CD4-positive, CD25-positive, alpha-beta regulatory T cell (primary cell): Measurements from ENCODE around the gene ESR2. TPM values are rescaled to one million over a fixed set of nuclear protein-coding genes. Genes with fewer than 3 reads are reported as not detected.
"Not testable (repeated sequence)": the region's sequence is repeated elsewhere in the genome, so short reads cannot be mapped to it uniquely, and the experiment has no call there.

Experiments
- ATAC-seq, 2 donors: fragments of 150-1000 bp; cut with Tn5 transposase; one replicate each; pipeline ENCODE4 v1.10.0; 2021; ENCODE audit warnings: low read depth in 2 of 2, moderate number of reproducible peaks in 2 of 2, moderate library complexity in 1 of 2
- DNase-seq, 3 donors: peaks; one replicate each; pipeline versions ENCODE4 v3.0.0 to v3.0.0-alpha.2; 2012 to 2022; ENCODE audit warnings: mixed read lengths in 1 of 3
- H3K27ac ChIP-seq: one replicate; pipeline ENCODE4 v1.7.0; 2013; ENCODE audit warnings: mild to moderate bottlenecking, low read length; ENCODE audit not compliant: insufficient read depth, poor library complexity, severe bottlenecking
- H3K27me3 ChIP-seq: one replicate; pipeline ENCODE4 v1.7.0; 2013; ENCODE audit warnings: low read length; ENCODE audit not compliant: control insufficient read depth, insufficient read depth
- H3K36me3 ChIP-seq: one replicate; pipeline ENCODE4 v1.7.0; 2013; ENCODE audit warnings: mild to moderate bottlenecking, low read length, moderate library complexity; ENCODE audit not compliant: control insufficient read depth, insufficient read depth
- H3K4me1 ChIP-seq: 2 replicates; pipeline ENCODE4 v1.7.0; 2013; ENCODE audit warnings: mild to moderate bottlenecking, low read length; ENCODE audit not compliant: insufficient read depth, control insufficient read depth, poor library complexity, severe bottlenecking
- H3K4me3 ChIP-seq: one replicate; pipeline ENCODE4 v1.7.0; 2013; ENCODE audit warnings: low read depth, mild to moderate bottlenecking, low read length, moderate library complexity
- H3K9me3 ChIP-seq, 2 experiments: 1 replicate in 1 of 2; 2 replicates in 1 of 2; pipeline ENCODE4 v1.7.0; 2013; ENCODE audit warnings: low read length in 2 of 2, mild to moderate bottlenecking in 1 of 2, moderate library complexity in 1 of 2; ENCODE audit not compliant: control insufficient read depth in 2 of 2
- H3K27ac Mint-ChIP-seq, 3 donors: one replicate each; pipeline ENCODE4 v1.8.0; 2020 to 2022; ENCODE audit warnings: mild to moderate bottlenecking in 3 of 3, mixed read lengths in 3 of 3, moderate library complexity in 2 of 3
- H3K27me3 Mint-ChIP-seq: one replicate; pipeline ENCODE4 v1.8.0; 2022; ENCODE audit warnings: mild to moderate bottlenecking, mixed read lengths
- H3K36me3 Mint-ChIP-seq: one replicate; pipeline ENCODE4 v1.8.0; 2020; ENCODE audit warnings: mixed read lengths
- H3K4me1 Mint-ChIP-seq, 4 donors: one replicate each; pipeline ENCODE4 v1.8.0; 2020 to 2022; ENCODE audit warnings: mixed read lengths in 4 of 4, mild to moderate bottlenecking in 1 of 4
- H3K4me3 Mint-ChIP-seq, 4 donors: one replicate each; pipeline ENCODE4 v1.8.0; 2020 to 2022; ENCODE audit warnings: mild to moderate bottlenecking in 4 of 4, mixed read lengths in 4 of 4, moderate library complexity in 3 of 4
- H3K9me3 Mint-ChIP-seq, 7 donors: one replicate each; pipeline ENCODE4 v1.8.0; 2020 to 2022; ENCODE audit warnings: mixed read lengths in 7 of 7, mild to moderate bottlenecking in 3 of 7, moderate library complexity in 2 of 7
- polyA plus RNA-seq, 4 donors: library from polyadenylated mRNA; unstranded; fragments of 300-500 nt; fragmentation: Illumina TruSeq; gene quantifications; one replicate each; pipeline ENCODE4 v1.2.3, GENCODE V29; 2021
- total RNA-seq: library from RNA; stranded (reverse); gene quantifications from one replicate; pipeline ENCODE4 v1.2.3, GENCODE V29; 2022

ESR2 gene
- total and polyA plus RNA-seq, 5 donors from 2014 or later: 0.14 to 0.40 (median 0.18) TPM; not detected in 1

- Histone ChIP-seq H3K27me3 (no peaks in the 10 kb centered on the region), H3K27ac (no peak overlapping the region), H3K9me3 (no peaks in the 10 kb centered on the region), H3K4me1 (no peaks in the 10 kb centered on the region), H3K4me3 (no peak overlapping the region), H3K36me3 (peaks cover 82% of the 10 kb centered on the region)
- no peak overlapping the region for H3K27ac Mint-ChIP-seq
- H3K4me3 Mint-ChIP-seq: no peak overlapping the region
- ATAC-seq (no peak), DNase-seq (no peak)
- H3K36me3 Mint-ChIP-seq: peaks cover 54% of the 10 kb centered on the region
- no peaks in the 10 kb centered on the region for H3K27me3 Mint-ChIP-seq
- no peaks in the 10 kb centered on the region for H3K9me3 Mint-ChIP-seq
- H3K4me1 Mint-ChIP-seq: no peaks in the 10 kb centered on the region
These were observed 170.8 kb downstream of the ESR2 start for GRCh38 chr14:64123241-64123822.

- H3K4me3 Mint-ChIP-seq: no peak overlapping the region
- no peaks in the 10 kb centered on the region for H3K9me3 Mint-ChIP-seq
- Histone ChIP-seq H3K27ac (no peak overlapping the region), H3K4me3 (no peak overlapping the region), H3K36me3 (peaks cover 78% of the 10 kb centered on the region), H3K27me3 (no peaks in the 10 kb centered on the region), H3K4me1 (no peaks in the 10 kb centered on the region), H3K9me3 (no peaks in the 10 kb centered on the region)
- H3K27ac Mint-ChIP-seq: peak overlapping the region in 1 of 3 donors; percentile 77
- peaks cover 52% of the 10 kb centered on the region for H3K36me3 Mint-ChIP-seq
- DNase-seq (no peak), ATAC-seq (no peak)
- peaks cover 0 to 2% (median 0%) of the 10 kb centered on the region in 4 donors for H3K4me1 Mint-ChIP-seq
- no peaks in the 10 kb centered on the region for H3K27me3 Mint-ChIP-seq
These were observed 174.2 kb downstream of the ESR2 start for GRCh38 chr14:64119980-64120379.

GRCh38 chr14:64119500-64119899 lies 174.7 kb downstream of the ESR2 start:
- Mint-ChIP-seq H3K36me3 (peaks cover 52% of the 10 kb centered on the region), H3K27me3 (no peaks in the 10 kb centered on the region), H3K9me3 (no peaks in the 10 kb centered on the region), H3K27ac (peak overlapping the region in 1 of 3 donors; percentile 27), H3K4me3 (no peak overlapping the region), H3K4me1 (peaks cover 0 to 2% (median 0%) of the 10 kb centered on the region in 4 donors)
- DNase-seq (no peak), ATAC-seq (no peak)
- H3K4me1 ChIP-seq: no peaks in the 10 kb centered on the region
- H3K36me3 ChIP-seq: peaks cover 79% of the 10 kb centered on the region
- H3K27ac ChIP-seq: no peak overlapping the region
- H3K4me3 ChIP-seq: no peak overlapping the region
- no peaks in the 10 kb centered on the region for H3K27me3 ChIP-seq
- no peaks in the 10 kb centered on the region for H3K9me3 ChIP-seq

GRCh38 chr14:64118892-64119291 lies 175.3 kb downstream of the ESR2 start:
- Histone ChIP-seq H3K27ac (no peak overlapping the region), H3K4me1 (no peaks in the 10 kb centered on the region), H3K4me3 (no peak overlapping the region), H3K27me3 (no peaks in the 10 kb centered on the region), H3K36me3 (peaks cover 80% of the 10 kb centered on the region), H3K9me3 (no peaks in the 10 kb centered on the region)
- Mint-ChIP-seq H3K27ac (peak overlapping the region in 1 of 3 donors; percentile 27), H3K36me3 (peaks cover 56% of the 10 kb centered on the region), H3K4me1 (peaks cover 0 to 2% (median 0%) of the 10 kb centered on the region in 4 donors), H3K4me3 (no peak overlapping the region), H3K27me3 (no peaks in the 10 kb centered on the region), H3K9me3 (no peaks in the 10 kb centered on the region)
- DNase-seq (no peak), ATAC-seq (no peak)

- not testable (repeated sequence) for H3K4me1 Mint-ChIP-seq, H3K4me1 ChIP-seq, DNase-seq, ATAC-seq, H3K27ac Mint-ChIP-seq, H3K9me3 ChIP-seq, H3K27ac ChIP-seq, H3K27me3 ChIP-seq, H3K4me3 ChIP-seq, H3K4me3 Mint-ChIP-seq, H3K9me3 Mint-ChIP-seq, H3K27me3 Mint-ChIP-seq
- peaks cover 79% of the 10 kb centered on the region for H3K36me3 ChIP-seq
- peaks cover 57% of the 10 kb centered on the region for H3K36me3 Mint-ChIP-seq
These were observed 175.8 kb downstream of the ESR2 start for GRCh38 chr14:64118403-64118742.

- H3K9me3 Mint-ChIP-seq: no peaks in the 10 kb centered on the region
- no peak overlapping the region for H3K4me3 Mint-ChIP-seq
- H3K4me1 ChIP-seq: no peaks in the 10 kb centered on the region
- H3K4me3 ChIP-seq: no peak overlapping the region
- ATAC-seq (no peak), DNase-seq (no peak)
- no peaks in the 10 kb centered on the region for H3K9me3 ChIP-seq
- no peaks in the 10 kb centered on the region for H3K27me3 ChIP-seq
- H3K27me3 Mint-ChIP-seq: no peaks in the 10 kb centered on the region
- peaks cover 79% of the 10 kb centered on the region for H3K36me3 ChIP-seq
- no peak overlapping the region for H3K27ac Mint-ChIP-seq
- H3K27ac ChIP-seq: no peak overlapping the region
- H3K4me1 Mint-ChIP-seq: peaks cover 0 to 2% (median 0%) of the 10 kb centered on the region in 4 donors
- peaks cover 58% of the 10 kb centered on the region for H3K36me3 Mint-ChIP-seq
These were observed 176.3 kb downstream of the ESR2 start for GRCh38 chr14:64117671-64118402.

GRCh38 chr14:64115401-64115800 lies 178.8 kb downstream of the ESR2 start:
- Mint-ChIP-seq H3K27me3 (no peaks in the 10 kb centered on the region), H3K4me3 (peak overlapping the region in 1 of 4 donors; percentile 95), H3K36me3 (peaks cover 52% of the 10 kb centered on the region), H3K27ac (peak overlapping the region in 1 of 3 donors; percentile 46), H3K4me1 (peaks cover 0 to 2% (median 0%) of the 10 kb centered on the region in 4 donors), H3K9me3 (no peaks in the 10 kb centered on the region)
- H3K27ac ChIP-seq: no peak overlapping the region
- H3K9me3 ChIP-seq: no peaks in the 10 kb centered on the region
- no peaks in the 10 kb centered on the region for H3K27me3 ChIP-seq
- no peak for DNase-seq
- H3K36me3 ChIP-seq: peaks cover 78% of the 10 kb centered on the region
- H3K4me1 ChIP-seq: no peaks in the 10 kb centered on the region
- no peak overlapping the region for H3K4me3 ChIP-seq
- ATAC-seq: no peak

- Mint-ChIP-seq H3K27me3 (no peaks in the 10 kb centered on the region), H3K27ac (no peak overlapping the region), H3K4me3 (peak overlapping the region in 1 of 4 donors; percentile 95), H3K36me3 (peaks cover 55% of the 10 kb centered on the region), H3K4me1 (peaks cover 0 to 2% (median 0%) of the 10 kb centered on the region in 4 donors), H3K9me3 (no peaks in the 10 kb centered on the region)
- H3K27me3 ChIP-seq: no peaks in the 10 kb centered on the region
- H3K4me1 ChIP-seq: no peaks in the 10 kb centered on the region
- H3K36me3 ChIP-seq: peaks cover 79% of the 10 kb centered on the region
- H3K4me3 ChIP-seq: no peak overlapping the region
- H3K27ac ChIP-seq: no peak overlapping the region
- no peaks in the 10 kb centered on the region for H3K9me3 ChIP-seq
- DNase-seq: no peak
- no peak for ATAC-seq
These were observed 179.4 kb downstream of the ESR2 start for GRCh38 chr14:64114796-64115195.
